Measurements from ENCODE around the gene TMC8.

- no peak for TF ChIP-seq REST (IDR thresholded peaks at IDR 0.05; ENCODE audit: low read depth, low read length)
- TF ChIP-seq, protein P1, sequence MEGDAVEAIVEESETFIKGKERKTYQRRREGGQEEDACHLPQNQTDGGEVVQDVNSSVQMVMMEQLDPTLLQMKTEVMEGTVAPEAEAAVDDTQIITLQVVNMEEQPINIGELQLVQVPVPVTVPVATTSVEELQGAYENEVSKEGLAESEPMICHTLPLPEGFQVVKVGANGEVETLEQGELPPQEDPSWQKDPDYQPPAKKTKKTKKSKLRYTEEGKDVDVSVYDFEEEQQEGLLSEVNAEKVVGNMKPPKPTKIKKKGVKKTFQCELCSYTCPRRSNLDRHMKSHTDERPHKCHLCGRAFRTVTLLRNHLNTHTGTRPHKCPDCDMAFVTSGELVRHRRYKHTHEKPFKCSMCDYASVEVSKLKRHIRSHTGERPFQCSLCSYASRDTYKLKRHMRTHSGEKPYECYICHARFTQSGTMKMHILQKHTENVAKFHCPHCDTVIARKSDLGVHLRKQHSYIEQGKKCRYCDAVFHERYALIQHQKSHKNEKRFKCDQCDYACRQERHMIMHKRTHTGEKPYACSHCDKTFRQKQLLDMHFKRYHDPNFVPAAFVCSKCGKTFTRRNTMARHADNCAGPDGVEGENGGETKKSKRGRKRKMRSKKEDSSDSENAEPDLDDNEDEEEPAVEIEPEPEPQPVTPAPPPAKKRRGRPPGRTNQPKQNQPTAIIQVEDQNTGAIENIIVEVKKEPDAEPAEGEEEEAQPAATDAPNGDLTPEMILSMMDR (IDR thresholded peaks at IDR 0.05) = no peak
- no peak for TF ChIP-seq POLR2AphosphoS5 (IDR thresholded peaks at IDR 0.05; ENCODE audit: low read depth, low read length)
- TF ChIP-seq, protein P2, sequence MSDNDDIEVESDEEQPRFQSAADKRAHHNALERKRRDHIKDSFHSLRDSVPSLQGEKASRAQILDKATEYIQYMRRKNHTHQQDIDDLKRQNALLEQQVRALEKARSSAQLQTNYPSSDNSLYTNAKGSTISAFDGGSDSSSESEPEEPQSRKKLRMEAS (IDR thresholded peaks at IDR 0.05; ENCODE audit: low read depth) = no peak
- TF ChIP-seq SIN3A (IDR thresholded peaks at IDR 0.05; ENCODE audit: borderline replicate concordance, low read depth, low read length) = no peak
- TF ChIP-seq, protein P3, sequence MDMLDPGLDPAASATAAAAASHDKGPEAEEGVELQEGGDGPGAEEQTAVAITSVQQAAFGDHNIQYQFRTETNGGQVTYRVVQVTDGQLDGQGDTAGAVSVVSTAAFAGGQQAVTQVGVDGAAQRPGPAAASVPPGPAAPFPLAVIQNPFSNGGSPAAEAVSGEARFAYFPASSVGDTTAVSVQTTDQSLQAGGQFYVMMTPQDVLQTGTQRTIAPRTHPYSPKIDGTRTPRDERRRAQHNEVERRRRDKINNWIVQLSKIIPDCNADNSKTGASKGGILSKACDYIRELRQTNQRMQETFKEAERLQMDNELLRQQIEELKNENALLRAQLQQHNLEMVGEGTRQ (IDR thresholded peaks at IDR 0.05; ENCODE audit: borderline replicate concordance, low read depth, low read length) = no peak
- no peak for TF ChIP-seq YY1 (IDR thresholded peaks at IDR 0.05; ENCODE audit: low read depth)
- no peak for TF ChIP-seq CHD2 (IDR thresholded peaks at IDR 0.05; ENCODE audit: low read length, partially characterized antibody)
- TF ChIP-seq GATA2 (CRISPR knock-in tag; IDR thresholded peaks at IDR 0.05) = no peak
- no peak for TF ChIP-seq EP300 (IDR thresholded peaks at IDR 0.05; ENCODE audit: borderline replicate concordance in 1 of 2, low read depth in 1 of 2, low read length in 1 of 2)
- TF ChIP-seq, protein P4, sequence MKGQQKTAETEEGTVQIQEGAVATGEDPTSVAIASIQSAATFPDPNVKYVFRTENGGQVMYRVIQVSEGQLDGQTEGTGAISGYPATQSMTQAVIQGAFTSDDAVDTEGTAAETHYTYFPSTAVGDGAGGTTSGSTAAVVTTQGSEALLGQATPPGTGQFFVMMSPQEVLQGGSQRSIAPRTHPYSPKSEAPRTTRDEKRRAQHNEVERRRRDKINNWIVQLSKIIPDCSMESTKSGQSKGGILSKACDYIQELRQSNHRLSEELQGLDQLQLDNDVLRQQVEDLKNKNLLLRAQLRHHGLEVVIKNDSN (IDR thresholded peaks at IDR 0.05; ENCODE audit: borderline replicate concordance, low read depth) = no peak
These were observed 29.1 kb downstream of the TMC8 start for GRCh38 chr17:78159575-78160158.

Measured in SK-N-SH (cell line).